NCI-H748 treated with DMSO at 0.1 percent for 48 hours (cell line): Measurements from ENCODE around the gene INPP5D.

Source experiments
- DNase-seq: peaks from one replicate; lab custom pipeline; 2025; lab: John Stamatoyannopoulos, UW

INPP5D gene

DNA sequence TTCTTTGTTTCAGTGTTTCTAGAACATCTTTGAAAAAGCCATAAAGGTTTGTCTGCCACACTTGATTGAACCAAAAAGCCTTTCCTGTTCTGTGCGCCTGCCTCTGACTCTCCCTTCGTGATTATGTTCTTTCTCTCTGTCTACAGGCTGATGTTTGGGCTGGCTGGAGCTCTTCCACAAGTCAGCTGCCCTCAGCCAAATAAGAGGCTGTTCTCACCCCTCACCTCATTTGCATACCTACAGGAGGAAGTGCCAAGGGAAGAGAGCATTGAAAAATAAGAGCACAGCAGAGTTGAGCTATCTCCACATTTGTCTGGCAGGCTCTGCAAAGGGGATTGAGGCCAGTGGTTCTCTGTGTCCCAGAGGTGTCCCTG, 15.8 kb downstream of the INPP5D start:
- no peak for DNase-seq

DNA sequence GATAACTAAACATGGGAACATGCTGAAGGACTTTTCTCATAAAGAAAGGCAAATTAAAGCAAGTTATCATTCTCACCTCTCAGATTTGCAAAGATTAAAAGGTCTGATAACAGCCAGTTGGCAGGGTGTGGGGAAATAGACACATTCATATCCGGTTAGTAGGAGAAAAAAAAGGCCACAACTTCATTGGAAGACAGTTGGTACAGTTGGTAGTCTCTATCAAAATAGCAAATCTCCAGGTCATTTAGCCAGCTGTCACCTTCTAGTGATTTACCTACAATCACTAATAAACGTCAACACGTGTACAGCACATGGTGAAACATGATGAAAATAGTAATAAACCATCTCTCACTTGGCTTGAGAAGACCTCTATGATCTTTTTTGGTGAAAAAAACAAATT, 16.6 kb downstream of the INPP5D start:
- no peak for DNase-seq

DNA sequence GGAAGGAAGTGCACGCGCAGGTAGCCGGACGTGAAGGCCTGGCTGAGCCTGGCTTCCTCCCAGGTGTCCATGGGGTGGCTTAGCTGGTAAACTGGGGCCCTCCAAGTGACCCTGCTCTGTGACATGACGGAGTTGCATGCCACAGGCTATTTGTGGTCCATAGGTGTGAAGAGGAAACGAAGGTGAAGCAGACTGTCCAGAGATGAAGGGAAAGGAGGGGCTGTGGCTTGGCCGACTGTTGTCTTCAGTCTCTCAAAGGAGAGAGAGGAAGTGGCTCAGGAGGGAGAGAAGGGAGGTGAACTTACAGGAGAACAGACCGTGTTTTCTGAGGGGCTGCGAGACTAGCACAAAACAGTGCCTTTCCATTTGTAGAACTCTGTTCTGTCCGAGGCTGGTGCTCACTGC, 19.3 kb downstream of the INPP5D start:
- no peak for DNase-seq

- no peak for DNase-seq
These were observed 20.1 kb downstream of the INPP5D start for GRCh38 chr2:233079953-233080835.

DNA sequence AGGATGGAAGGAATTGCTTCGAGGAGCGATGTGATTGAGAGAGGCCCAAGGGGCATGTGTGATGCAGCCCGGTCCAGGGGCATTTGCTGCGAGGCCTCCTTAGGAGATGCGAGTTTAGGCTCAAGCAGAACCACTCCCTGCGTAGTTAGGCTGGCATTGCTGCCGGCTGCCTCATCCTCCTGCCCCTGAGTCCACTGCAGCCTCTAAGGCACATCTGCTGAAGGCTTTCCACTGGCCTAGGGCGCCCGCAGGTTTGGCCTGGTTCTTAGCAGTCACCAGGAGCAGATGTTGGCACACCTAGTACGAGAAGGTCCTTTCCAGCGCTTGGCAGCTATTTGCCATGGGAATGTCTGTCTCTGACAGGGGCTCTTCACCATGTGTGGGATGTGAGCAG, 20.7 kb downstream of the INPP5D start:
- DNase-seq = no peak

DNA sequence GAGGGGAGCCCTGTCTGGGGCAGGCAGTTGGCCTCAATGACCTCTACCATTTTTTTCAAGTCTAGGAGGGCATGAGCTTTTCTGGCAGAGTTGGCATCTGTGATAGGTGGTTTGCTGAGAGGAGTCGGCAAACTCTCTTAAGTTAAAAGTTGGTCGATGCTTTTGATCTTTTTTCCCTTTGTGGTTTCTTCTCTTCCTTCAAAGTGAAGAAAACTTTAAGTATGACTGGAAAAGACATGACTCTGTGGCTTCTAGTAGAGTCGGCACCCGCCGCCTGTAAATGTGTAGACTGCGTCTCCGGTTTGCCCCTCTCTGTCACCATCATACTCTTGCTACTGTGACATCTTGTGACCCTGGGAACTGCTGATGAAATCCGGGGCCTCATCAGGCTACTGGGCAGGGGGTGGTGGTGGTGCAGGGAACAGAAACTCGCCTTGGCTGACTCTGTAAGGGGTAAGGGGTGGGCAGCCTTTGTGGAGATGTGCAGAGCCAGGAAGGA, 21.1 kb downstream of the INPP5D start:
- no peak for DNase-seq

DNA sequence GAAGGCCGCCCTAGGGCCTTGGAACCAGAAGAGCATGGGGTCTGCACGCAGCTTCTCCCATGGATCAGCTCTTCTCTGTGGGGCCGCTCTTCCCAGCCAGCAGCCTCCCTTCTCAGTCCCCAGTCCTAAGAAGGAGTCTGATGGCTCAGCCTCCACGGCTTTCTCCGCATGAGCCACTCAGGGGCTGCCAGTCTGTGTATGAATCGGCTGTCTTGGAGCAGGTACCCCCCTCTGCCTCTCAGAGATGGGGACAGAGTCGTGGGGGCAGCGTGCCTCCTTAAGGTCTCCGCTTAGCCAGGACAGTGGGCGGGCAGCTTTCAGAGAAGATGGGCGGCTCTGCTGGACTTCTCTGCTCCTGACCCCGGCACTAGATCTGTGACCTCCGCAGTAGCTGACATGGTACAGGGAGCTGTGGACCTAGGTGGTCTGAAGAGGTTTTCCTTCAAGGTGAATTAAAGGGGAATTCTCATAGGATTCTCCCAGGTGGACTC, 21.6 kb downstream of the INPP5D start:
- DNase-seq = no peak

DNA sequence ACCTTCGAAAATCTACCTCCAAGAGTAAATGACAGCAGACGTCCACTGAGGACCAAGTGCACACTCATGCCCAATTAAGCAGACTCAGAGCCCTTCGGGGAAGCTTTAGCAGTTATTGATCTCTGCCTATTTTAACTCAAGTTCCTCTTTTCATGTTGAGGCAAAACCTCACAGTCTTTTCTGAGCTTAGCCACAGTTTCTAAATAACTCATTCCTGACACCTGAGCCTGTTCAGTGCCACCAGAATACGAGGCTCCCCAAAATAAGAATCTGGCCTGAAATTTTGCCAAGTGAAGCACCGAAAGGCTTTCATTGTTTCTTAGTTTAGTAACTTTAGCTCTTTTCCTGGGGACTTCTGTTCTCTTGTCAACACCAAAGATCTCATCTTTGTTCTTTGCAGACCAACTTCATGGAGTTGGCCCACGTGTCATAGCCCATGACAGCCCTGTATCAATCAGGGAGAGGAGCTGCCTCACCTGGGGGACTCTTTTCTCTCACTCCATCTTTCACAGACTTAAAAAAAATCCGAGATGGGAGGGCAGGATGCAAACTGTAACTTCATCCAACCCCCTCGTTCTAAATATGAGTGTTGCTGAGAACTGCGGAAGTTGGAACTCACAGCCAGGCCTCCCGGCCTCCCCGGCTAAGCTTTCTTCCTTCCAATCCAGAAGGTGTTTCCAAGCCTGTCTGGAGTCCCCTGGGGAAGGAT, 22.2 kb downstream of the INPP5D start:
- no peak for DNase-seq

DNA sequence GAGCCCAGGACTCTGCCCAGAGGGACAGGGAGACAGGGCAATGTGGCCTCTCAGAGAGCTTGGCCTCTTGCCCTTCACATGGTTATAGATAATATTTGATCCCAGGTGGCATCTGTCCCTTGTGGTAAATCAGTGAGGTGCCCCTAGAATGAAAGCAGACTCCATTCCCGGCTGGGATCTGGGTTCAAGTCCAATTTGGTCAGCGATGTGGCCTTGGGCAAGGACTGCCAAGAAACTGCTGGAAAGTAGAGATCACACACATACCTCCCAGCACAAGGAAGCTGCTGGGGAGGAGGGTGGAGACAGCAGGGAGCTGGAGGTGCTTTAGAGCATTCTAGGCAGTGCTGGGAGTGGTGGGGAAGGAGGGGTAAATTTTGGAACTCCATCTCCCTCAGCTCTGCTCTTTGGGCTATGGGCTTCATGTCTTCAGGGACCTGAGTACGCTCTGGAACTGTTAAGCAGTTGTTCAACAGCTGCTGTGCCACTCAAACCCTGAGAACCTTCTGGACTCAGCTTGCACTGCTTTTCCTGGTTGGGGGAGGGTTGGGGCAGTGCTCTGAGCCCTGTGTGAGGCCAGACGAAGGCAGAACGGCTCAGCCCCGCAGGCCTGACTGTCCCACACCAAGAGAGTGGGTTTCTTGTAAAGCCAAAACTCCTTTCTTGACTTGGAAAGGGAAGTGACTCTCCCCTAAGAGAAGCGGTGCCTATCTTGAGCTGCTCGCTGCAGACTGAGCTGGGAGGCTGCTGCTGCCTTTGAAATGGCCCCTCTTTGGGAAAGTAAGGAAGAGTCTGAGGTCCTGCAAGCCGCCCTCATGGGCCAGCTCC, 23.0 kb downstream of the INPP5D start:
- no peak for DNase-seq

DNA sequence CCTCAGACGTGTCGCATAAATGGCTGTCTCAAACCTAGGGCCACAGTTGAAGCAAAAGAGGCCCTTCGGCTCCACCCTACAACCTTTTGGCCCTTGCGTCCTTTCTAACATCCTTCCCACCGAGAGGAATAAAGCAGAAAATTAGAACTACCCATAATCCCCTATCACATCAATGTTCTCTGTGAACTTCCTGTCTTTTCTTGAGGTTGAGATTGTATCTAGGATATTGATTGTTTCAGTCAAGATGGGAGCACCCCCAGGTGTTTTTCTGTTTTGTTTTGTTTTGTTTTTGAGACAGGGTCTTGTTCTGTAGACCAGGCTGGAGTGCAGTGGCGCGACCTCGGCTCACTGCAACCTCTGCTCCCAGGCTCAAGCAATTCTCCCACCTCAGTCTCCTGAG, 23.6 kb downstream of the INPP5D start:
- no peak for DNase-seq

GRCh38 chr2:233084488-233084887, 24.3 kb downstream of the INPP5D start:
- no peak for DNase-seq

GRCh38 chr2:233085037-233085838, 25.1 kb downstream of the INPP5D start:
- no peak for DNase-seq

DNA sequence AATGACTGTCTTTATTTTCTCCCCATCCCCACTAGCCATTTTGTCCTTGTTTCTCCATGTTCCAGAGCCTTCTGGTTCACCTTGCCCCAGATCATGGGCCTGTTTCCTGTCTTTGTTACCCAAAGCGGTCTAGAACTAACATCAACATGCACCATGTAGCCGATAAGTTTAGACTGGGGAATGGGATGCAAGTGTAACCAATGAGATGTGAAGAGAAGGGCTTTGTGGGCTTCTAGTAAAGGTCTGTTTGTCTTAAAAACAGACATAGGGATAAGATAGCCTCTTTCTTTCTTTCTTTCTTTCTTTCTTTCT, 25.7 kb downstream of the INPP5D start:
- DNase-seq = no peak

DNA sequence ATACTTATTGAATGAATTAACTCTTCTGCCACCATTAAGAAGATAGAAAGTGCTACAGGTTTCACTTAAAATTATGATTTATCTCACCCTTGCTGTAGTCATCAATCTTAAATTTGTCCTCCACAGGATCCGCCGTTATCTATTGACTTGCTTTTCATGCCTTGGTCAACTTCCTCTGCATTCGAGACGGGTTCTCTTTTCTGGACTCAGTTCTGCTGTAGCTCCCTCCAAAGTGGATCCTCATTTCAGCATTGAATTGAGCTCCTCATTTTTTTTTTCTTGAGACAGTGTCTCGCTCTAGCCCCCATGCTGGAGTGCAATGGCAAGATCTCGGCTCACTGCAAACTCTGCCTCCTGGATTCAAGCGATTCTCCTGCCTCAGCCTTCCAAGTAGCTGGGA, 27.6 kb downstream of the INPP5D start:
- no peak for DNase-seq

- no peak for DNase-seq
These were observed 28.8 kb downstream of the INPP5D start for GRCh38 chr2:233088972-233089345.

DNA sequence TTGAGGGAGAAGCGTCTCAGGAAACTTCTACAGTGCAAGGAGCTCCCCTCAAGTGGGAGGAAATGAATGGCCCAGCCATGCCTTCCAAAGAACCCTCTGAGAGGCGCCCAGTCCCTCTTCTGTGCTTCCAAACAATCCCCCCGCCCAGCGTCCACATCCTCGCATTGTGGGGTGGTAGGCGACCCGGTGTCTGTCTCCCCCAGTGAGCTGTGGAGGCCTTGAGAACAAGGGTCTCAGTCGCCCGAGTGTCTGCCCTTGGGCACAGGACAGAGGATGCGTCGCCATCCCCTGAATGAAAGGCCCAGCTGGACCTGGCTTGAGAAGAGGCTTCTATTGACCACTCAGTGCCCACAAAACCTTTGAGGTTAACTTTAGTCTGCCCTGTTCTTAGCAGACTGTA, 29.7 kb downstream of the INPP5D start:
- DNase-seq = no peak

DNA sequence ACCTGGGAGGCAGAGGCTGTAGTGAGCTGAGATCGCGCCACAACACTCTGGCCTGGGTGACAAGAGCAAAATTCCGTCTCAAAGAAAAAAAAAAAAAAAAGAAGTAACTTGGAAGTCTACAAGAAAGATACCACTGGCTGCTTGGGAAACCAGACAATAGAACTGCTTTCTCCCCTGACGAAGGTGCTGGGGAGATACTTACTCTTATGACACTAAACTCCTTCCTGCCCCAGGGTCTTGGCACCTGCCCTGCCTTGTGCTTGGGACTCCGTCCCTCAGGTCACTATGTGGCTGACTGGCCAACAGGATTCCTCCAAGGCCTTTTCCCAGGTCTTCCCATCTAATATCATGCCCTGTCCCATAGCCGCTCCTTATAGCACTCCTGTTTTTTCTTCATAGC, 30.7 kb downstream of the INPP5D start:
- DNase-seq = no peak

DNA sequence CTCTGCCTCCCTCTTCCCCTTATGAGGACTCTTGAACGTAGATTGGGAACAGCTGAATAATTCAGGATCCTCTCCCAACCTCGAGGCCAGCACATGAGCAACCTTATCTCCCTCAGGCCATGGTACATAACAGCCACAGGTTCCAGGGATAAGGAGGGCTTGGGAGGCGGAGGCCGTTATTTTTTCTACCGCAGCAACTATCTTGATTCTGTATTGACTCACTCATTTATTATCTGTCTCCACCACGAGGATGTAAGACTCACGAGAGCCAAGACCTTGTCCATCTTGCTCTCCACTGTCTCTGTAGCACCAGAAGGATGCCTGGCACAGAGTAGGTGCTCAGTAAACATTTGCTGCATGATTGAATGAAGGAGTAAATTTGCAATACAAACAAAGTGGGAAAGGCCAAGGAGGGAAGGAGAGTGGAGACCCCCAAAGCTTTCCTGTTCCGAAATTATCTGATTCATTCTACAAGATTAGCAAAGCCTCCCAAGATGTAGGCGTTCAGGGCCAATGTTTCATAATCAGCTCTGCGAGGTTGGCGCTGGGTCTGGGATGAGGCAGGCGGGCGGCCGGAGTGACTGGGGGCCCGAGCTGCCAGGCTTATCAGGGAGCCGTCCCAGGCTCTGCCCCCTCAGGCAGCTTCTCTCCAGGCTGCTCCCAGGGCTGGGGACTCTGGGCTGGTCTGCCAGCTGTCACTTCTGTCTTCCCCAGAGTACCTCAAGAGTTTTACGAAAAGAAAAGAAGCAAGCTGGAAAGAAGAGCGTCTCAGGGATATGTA, 31.6 kb downstream of the INPP5D start:
- no peak for DNase-seq

DNA sequence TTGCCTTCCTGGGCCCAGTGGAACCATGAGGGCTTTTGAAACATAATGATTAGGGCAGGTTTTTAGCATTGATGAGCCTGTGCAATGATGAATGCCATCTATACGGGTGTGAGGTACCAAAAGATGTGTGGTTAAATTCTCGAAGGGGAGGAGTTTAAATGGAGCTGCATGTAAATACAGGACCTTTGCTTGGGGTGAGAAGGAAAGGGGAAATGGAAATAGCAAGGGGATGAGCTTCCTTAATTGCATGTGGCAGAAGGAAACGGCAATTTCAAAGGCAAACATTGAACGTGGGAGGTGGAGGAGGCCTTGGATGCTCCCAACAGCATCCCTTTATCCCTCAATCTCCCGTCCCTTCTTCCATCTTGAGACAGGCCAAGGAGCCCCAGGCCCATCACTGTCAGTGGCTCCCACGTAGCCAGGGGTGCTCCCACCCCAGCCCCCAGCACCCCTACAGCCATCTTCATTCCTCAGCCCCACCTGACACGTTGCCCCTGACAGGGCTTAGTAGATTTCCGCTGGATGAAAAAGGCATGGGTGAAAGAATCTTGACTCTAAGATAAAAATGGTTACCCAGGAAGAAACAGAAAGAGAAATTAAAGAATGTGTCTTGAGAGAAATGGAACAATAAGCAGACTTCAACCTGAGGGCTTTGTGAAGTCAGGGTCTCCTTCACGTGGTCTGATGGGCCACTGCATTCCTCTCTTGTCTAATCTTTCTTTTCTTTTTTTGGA, 32.5 kb downstream of the INPP5D start:
- DNase-seq = no peak

DNA sequence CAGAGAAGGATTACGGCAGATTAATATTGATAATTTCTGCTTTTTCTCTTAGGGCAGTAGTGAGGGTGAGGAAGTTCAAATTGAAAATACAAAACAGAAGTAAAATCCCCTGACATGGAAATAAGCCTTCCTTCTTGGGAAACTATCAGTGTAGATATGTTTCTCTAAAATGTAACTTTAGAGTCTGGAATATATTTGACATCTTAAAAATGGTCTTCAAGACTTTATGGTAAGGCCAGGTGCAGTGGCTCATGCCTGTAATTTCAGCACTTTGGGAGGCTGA, 33.0 kb downstream of the INPP5D start:
- DNase-seq = no peak

- no peak for DNase-seq
These were observed 33.6 kb downstream of the INPP5D start for GRCh38 chr2:233093721-233094120.
